ENCODE measurements around the gene WWC1.

Gene WWC1

DNA sequence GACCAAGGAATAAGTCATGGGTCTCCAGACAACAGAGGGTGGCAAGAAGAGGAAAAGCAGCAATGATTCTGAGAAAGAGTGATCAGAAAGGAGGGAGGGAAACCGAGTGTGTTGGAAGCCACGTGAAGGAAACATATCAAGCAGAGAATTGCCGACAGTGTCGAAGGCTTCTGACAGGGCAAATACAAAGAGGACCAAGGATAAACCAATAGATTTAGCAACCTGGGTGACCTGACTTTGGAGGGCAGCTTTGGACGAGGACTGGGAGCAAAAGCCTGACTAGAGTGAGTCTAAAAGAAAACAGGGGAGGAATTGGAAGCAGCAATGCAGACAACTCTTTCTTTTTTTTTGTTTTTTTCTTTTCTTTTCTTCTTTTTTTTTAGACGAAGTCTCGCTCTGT lies 83.8 kb downstream of the WWC1 start:
- TF ChIP-seq, protein P1, sequence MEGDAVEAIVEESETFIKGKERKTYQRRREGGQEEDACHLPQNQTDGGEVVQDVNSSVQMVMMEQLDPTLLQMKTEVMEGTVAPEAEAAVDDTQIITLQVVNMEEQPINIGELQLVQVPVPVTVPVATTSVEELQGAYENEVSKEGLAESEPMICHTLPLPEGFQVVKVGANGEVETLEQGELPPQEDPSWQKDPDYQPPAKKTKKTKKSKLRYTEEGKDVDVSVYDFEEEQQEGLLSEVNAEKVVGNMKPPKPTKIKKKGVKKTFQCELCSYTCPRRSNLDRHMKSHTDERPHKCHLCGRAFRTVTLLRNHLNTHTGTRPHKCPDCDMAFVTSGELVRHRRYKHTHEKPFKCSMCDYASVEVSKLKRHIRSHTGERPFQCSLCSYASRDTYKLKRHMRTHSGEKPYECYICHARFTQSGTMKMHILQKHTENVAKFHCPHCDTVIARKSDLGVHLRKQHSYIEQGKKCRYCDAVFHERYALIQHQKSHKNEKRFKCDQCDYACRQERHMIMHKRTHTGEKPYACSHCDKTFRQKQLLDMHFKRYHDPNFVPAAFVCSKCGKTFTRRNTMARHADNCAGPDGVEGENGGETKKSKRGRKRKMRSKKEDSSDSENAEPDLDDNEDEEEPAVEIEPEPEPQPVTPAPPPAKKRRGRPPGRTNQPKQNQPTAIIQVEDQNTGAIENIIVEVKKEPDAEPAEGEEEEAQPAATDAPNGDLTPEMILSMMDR (conservative IDR thresholded peaks at IDR 0.05; ENCODE audit: low read depth): no peak
- no peak overlapping the region for H3K27ac ChIP-seq
- no peak for DNase-seq (ENCODE audit: low spot score)
- ChIA-PET POLR2A (ENCODE audit: low non-redundant PET) (interaction anchor here (0.6 kb wide), 1 partner anchor 21 kb away, joined by 7 read pairs; no protein-coding TSS in a partner anchor), CTCF (interaction anchor here (0.6 kb wide), 1 partner anchor 77 kb away, joined by 3 read pairs; no protein-coding TSS in a partner anchor)

DNA sequence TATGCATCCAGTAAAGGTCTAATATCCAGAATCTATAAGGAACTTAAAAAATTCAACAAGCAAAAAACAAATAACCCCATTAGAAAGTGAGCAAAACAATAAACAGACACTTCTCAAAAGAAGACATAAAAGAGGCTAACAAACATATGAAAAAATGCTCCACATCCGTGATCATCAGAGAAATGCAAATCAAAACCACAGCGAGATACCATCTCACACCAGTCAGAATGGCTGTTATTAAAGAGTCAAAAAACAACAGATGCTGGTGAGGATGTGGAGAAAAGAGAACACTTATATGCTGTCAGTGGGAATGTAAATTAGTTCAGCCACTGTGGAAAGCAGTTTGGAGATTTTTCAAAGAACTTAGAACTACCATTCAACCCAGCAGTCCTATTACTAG lies 86.1 kb downstream of the WWC1 start:
- ChIA-PET CTCF (no interaction called here), POLR2A (ENCODE audit: low non-redundant PET) (no interaction called here)
- no peak overlapping the region for H3K27ac ChIP-seq
- TF ChIP-seq, protein P1 (conservative IDR thresholded peaks at IDR 0.05; ENCODE audit: low read depth): no peak
- DNase-seq (ENCODE audit: low spot score): no peak

DNA sequence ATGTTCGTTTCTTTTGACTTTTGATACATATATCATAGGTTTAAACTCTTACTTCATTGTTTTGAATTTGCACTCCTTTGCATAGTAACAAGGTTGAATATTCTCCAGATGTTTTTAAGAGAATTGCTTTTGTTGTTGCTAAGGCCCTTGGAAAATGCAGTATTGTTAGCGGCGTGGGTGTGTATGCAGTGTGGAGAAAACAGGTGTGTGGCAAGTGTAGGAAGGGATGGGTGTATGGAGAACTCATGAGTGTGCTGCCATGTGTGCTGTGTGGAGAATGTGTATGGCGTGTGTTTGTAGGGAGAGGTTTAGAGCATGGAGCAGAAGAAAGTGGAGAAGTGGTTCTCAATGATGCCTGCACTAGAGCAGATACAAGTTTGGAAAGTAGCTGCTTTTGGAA lies 87.3 kb downstream of the WWC1 start:
- H3K27ac ChIP-seq: no peak overlapping the region
- DNase-seq (ENCODE audit: low spot score): no peak
- TF ChIP-seq, protein P1 (conservative IDR thresholded peaks at IDR 0.05; ENCODE audit: low read depth): no peak
- ChIA-PET CTCF (interaction anchor here (1.0 kb wide), 1 partner anchor 14 kb away, joined by 6 read pairs; no protein-coding TSS in a partner anchor), POLR2A (ENCODE audit: low non-redundant PET) (no interaction called here)

DNA sequence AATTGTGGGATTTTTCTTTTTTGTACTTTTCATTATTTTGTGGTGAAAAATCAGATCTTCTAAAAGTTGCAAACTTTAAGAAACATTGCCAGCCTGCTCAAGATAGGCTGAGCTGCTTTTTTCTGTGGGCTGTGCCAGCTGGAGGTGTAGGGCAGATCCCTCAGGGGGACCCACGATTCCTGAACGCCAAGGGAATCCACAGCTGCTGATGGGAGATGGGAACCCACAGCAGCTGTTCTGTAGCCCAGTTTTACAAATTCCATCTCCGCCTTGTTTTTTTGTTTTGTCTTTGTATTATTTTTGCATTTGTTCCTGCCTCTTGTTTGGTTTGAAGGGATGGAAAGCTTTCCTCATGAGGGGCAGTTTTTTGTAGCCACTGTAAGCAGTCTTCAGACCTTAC lies 91.0 kb downstream of the WWC1 start:
- TF ChIP-seq, protein P1 (conservative IDR thresholded peaks at IDR 0.05; ENCODE audit: low read depth): no peak
- ChIA-PET CTCF (interaction anchor here (0.6 to 0.8 kb wide), 3 partner anchors 9 to 104 kb away, joined by 3 to 5 read pairs (median 5); no protein-coding TSS in a partner anchor), POLR2A (ENCODE audit: low non-redundant PET) (no interaction called here)
- no peak overlapping the region for H3K27ac ChIP-seq
- DNase-seq (ENCODE audit: low spot score): no peak

- peak overlapping the region; percentile 47 for H3K27ac ChIP-seq
- ChIA-PET CTCF (interaction anchor here (0.5 to 1.1 kb wide), 3 partner anchors 25 to 82 kb away, joined by 3 read pairs; no protein-coding TSS in a partner anchor), POLR2A (ENCODE audit: low non-redundant PET) (no interaction called here)
- DNase-seq (ENCODE audit: low spot score): peak; percentile 51
- TF ChIP-seq, protein P1 (conservative IDR thresholded peaks at IDR 0.05; ENCODE audit: low read depth): no peak
Observed at GRCh38 chr5:168390491-168390890, 99.0 kb downstream of the WWC1 start.

- no peak overlapping the region for H3K27ac ChIP-seq
- no peak for DNase-seq (ENCODE audit: low spot score)
- TF ChIP-seq, protein P1 (conservative IDR thresholded peaks at IDR 0.05; ENCODE audit: low read depth): no peak
- POLR2A ChIA-PET (ENCODE audit: low non-redundant PET): no interaction called here
- CTCF ChIA-PET: interaction anchor here (1.7 kb wide), 1 partner anchor 8 kb away, joined by 4 read pairs; no protein-coding TSS in a partner anchor
Observed at GRCh38 chr5:168393773-168394172, 102.3 kb downstream of the WWC1 start.
